NCI-H2171 (cell line): Measurements from ENCODE around the gene GIT1.
A peak's percentile ranks its signal among the peaks of the same experiment; 100 is the strongest.

Source experiments
- DNase-seq: peaks from one replicate; lab custom pipeline; 2025; lab: John Stamatoyannopoulos, UW

Gene GIT1

GRCh38 chr17:29593591-29594518, 4.4 kb upstream of the GIT1 start:
- peak; percentile 38 for DNase-seq

GRCh38 chr17:29592850-29593551, 3.6 kb upstream of the GIT1 start, which contains the start of gene ANKRD13B:
Gene ANKRD13B (plus strand): TSS chr17:29593132. CDS start chr17:29593622, 490 bp downstream.
- peak; percentile 87 for DNase-seq

DNA sequence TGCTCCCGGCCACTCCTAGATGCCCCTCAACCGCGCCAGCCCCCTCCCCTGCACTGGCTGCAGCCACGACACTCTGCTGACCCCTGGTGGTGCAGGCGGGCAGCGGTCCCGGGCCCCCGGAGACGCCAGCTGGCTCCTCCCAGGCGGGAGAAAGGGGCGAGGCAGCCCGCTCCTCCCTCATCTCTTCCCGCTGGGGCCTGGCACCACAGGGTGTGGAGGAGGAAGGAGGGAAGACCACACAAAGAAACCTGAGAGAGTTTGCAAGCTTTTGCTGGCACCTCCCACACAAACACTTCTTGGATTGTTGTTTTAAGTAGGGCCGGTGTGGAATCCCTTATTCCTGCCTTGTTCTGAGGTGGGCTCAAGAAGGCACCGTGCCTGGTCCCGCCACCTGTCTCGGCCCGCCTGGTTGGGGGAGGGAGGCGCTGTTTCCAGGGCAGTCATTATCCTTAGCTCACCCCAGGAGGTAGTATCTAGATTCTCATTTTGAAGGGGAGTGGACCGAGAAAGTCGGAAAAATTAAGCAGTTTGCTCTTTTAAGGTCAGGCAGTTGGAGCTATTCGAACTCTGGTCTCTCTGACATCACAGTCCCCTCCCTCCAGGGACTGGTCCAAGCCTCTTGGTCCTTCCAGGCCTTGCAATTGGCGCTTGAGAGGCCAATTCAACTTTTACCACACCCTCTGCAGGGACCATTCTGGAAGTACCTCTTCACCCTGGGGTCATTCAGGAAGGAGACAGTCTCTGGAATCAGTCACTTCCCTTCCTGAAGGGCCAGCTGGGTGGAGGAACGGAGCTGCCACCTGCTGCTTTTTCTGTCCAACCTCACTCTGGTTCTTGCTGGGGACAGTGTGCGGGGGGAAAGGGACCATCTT, 2.5 kb upstream of the GIT1 start:
- DNase-seq, result peak; percentile 91

DNA sequence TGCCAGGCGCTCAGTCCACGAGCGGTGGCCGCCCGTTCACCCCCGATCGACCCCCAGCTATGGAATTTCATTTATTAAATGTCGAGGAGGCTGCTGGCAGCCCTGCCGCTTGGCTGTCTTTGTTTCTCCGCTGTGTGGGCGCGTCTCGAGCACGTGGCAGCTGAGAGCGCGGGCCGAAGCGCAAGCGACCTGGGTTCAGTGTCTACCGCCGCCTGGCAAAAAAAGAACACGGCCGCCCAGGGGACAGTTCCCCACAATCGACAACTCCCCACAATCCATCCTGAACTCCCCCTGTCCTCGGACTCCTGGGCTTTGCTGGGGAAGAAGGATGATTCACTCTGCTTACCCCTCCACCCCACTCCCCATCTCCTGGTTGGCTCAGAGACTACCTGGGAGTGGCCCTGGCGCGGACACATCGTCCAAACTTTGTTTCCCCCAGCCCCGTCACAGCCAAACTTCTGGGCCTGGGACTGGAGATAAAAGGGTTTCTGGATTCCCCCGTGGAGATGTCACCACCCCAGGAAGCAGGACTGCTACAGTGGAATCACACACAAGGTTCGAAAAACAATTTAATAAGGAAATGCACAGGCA, 1.8 kb upstream of the GIT1 start:
- peak; percentile 70 for DNase-seq

DNA sequence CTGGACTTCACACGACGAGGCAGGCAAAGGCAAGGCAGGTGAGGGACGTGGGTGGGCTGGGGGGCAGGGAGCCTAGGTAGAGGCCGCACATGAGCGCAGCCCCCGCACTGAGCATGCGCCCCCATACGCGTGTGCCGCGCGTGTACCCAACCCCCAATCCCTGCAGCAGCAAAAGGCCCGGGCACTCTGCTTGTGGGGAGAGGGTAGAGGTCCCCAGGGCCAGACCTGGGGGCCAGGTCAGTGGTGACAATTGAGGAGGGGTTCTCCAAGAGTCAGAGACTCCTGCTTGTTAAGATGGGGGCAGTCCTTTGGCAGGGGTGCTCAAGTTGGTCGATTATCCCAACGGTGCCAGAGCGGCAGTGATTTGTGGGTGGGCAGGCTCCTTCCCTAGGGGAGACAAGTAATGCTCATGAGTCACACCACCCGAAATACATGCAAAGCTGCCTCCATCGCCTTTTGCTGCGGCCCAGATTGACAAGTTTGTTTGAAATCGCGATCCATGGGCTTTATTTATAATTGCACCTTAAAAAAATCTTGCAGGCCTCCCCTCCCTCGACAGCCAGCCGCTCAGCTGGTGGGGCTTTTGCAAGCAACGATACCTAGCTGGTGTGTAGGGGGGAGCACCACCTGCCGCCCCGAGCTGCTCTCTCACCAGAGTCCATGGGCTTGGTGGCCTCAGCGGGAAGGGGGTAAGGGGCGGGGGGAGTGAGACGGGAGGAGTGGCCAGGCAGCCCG, 1.1 kb upstream of the GIT1 start:
- peak; percentile 75 for DNase-seq

GRCh38 chr17:29588562-29589411, 661 bp downstream of the GIT1 start:
- no peak for DNase-seq

- DNase-seq, result no peak
Measured at GRCh38 chr17:29588017-29588561, 1.4 kb downstream of the GIT1 start.

DNA sequence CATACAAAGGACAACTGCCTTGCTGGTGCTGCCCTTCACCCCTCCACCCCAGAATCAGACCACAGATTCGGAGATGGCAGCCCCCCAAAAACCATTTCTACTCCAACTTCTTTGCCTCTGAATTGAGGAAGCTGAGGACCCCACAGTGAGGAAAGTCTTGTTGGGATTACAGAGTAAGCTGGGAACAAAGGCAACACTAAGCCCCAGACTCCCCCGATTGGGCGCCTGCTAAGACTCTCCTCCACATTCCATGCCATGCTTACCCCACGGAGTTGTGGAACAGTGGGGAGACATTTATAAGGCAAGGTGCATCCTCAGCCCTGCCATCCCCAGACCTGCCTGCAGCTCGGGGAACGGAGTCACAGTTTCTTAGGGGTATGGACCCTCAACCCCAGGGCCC, 1.9 kb downstream of the GIT1 start:
- DNase-seq, result no peak

GRCh38 chr17:29586676-29587469, 2.6 kb downstream of the GIT1 start:
- DNase-seq, result no peak

DNA sequence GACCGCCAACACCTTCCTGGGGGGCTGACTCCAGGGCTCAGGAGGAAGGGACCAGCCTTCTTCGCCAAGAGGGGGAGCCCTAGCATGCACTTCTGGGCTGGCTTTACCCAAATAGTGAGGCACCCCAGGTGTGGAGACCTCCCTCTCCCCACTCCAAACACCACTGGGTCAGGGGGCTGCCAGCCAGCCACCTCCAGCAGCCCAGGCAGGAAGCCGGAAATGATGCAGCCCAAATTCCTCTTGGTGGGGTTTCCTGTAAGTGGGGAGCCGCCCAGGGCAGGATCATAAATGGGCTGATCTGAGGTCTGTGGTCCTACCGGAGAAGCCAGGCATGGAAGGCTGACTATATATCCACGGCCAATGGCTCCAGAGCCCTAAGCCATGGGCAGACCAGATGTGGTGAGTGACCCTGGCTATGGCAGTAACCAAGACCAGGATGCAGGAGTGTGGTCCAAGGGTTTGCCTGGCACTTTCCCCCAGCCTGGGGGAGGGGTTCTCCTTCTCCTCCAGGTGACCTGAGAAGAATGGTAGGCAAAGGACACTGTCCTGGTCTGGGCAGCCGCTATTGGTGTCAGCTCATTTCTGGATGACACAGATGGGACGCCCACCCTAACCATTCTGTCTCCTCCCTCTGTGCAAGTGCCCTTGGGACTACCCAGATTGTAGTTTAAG, 4.2 kb downstream of the GIT1 start:
- DNase-seq, result no peak

GRCh38 chr17:29584452-29585079, 4.9 kb downstream of the GIT1 start:
- DNase-seq, result no peak

DNA sequence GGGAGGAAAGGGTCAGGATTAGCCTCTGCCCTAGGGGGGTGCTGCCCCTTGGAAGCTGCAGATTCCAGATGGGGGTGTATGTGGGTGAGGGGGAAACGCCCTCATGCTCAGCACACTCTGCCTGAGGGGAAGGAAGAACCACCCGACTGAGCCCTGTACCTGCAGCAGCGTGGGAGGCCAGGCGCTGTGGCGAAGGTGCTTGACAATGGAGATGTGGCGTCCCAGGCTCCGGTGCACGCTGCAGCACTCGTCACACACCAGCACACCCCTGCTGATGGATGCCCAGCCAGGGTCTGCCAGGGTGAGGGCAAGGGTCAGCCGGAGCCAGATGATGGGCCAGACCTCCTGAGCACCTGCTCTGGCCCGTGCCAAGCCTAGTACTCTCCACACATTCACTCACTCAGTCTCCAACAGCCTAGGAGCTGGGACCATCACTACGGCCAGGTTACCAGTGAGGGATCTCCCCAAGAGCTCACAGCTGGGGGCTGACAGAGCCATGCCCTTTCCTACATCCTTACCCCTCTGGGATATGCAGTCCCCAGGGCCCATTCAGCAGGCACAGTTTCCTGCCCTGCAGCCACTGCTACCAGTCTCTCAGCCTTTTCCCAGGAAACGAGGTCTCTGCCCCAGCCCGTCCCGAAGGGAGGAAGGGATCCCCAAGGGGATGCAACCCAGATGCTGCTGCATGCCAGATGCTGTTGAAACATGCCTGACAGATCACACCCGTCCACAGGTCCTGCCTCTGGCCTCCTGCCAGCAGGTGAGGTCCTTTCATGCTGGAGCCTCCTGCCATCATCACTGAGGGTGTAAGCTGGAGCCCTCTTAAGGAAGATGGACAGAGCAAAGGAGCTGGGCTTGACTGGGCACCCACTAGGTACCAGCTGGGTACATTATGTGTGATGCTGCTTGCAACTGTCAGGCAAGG, 5.9 kb downstream of the GIT1 start:
- DNase-seq, result peak; percentile 86

DNA sequence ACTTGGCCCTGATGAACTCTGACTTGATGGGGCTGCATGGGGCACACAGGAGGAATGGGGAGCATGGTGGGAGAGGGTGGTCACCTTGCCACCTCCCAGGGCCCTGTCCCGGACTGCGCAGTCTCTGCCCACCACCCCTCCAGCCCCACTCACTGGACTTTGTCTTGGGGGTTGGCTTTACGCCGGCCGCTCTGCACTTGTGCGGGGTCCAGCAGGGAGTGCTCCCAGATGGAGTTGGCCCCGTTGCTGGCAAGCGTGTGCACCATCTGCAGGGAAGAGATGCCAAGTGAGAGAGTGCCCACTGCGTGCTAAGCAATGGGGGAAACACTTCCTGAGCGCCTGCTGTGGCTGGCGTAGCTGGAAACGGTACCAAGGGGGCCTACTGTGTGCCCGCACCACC, 6.7 kb downstream of the GIT1 start:
- DNase-seq, result no peak

DNA sequence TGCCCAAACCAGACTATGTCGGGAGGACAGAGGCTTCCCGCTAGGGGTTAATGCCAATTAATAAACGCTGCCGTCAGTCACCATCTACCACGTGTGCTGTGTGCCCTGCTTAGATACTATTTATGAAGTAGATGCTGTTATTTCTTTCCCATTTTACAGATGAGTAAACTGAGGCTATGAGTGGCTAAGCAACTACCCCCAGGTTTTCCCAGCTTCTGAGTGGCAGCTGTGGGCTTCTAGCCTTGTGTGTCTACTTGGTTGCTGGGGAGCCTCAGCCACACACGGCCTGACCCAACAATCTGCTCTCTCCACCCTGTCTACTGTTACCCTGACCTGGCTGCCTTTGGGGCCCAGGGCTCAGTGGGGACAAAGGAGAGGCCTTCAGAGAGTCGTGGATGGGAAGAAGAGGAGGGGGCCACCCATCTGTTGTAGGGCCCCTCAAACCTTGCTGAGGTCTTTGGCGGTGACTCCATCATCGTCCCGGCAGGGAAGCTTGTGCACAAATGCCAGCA, 7.1 kb downstream of the GIT1 start:
- DNase-seq, result no peak

- peak; percentile 64 for DNase-seq
Measured at GRCh38 chr17:29581583-29582253, 7.7 kb downstream of the GIT1 start.
